Upper lobe of right lung (tissue), 1 donor: ENCODE results near the gene AGTRAP. TPM values are rescaled to one million over a fixed set of nuclear protein-coding genes. Genes with fewer than 3 reads are reported as not detected.

Source experiments
- ATAC-seq: fragments of 200-7000 bp; cut with Tn5 transposase; one replicate; pipeline ENCODE4 v1.9.1; 2020; ENCODE audit warnings: mild to moderate bottlenecking, moderate library complexity
- DNase-seq: peaks from one replicate; pipeline ENCODE4 v3.0.0-alpha.2; 2020
- H3K27ac ChIP-seq: fragments of 200-600 bp; one replicate; pipeline ENCODE4 v1.8.0; 2022
- H3K27me3 ChIP-seq: fragments of 200-600 bp; one replicate; pipeline ENCODE4 v1.8.0; 2022; ENCODE audit warnings: mild to moderate bottlenecking
- H3K36me3 ChIP-seq: fragments of 200-600 bp; one replicate; pipeline ENCODE4 v1.8.0; 2022
- H3K4me1 ChIP-seq: fragments of 200-600 bp; one replicate; pipeline ENCODE4 v1.8.0; 2022
- H3K4me3 ChIP-seq: fragments of 200-600 bp; one replicate; pipeline ENCODE4 v1.8.0; 2022; ENCODE audit warnings: mild to moderate bottlenecking
- H3K9me3 ChIP-seq: fragments of 200-600 bp; one replicate; pipeline ENCODE4 v1.8.0; 2022
- intact Hi-C: fragments of 100-400 bp; cut with DNase I; formaldehyde crosslinking; loops from one replicate; pipeline ENCODE4 v1.11.0; 2022
- total RNA-seq: library from RNA; stranded (reverse); fragmentation: NEBNext Ultra II Directional; extraction: Animal tissue kit (Norgen Biotek cat#: 25700); gene quantifications from one replicate; pipeline ENCODE4 v1.2.1, GENCODE V29; 2021
- TF ChIP-seq, protein P1 (sequence below): fragments of 200-600 bp; IDR thresholded peaks from one replicate; pipeline ENCODE4 v1.8.0; 2022; ENCODE audit warnings: antibody characterized with exemption
- donor health status: DM: no; HTN: yes; CAD: no; lungs with severe emphysema.

The AGTRAP gene
- total RNA-seq, 1 donor from 2014 or later: 57.0 TPM

DNA sequence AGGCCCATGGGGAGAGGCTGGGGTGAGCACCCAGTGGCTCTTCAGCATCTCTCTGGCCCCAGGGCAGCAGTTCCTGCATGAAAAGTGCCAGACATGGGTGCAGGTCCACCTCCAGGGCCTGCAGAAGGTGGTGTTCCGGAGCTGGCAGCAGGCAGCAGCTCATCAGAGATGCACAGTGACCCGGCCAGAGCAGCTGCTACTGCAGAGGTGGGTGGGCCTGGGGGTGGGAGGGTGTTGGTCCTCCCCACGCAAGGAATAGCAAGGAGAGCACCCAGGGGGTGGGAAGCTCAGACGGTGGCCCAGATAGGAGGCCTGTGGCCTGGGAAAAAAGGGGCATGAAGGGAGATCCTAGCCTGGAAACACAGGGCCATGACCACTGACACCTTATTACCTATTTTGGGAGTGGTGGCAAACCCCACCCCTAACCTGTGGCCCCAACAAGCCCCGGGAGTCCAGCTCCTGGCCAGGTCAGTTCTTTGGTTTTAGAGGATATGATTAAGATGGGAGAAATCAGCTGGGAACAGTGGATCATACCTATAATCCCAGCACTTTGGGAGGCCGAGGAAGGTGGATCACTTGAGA, 46.3 kb downstream of the AGTRAP start:
- Histone ChIP-seq H3K36me3 (no peaks in the 10 kb centered on the region), H3K27ac (no peak overlapping the region), H3K4me1 (peaks cover 28% of the 10 kb centered on the region), H3K27me3 (no peaks in the 10 kb centered on the region), H3K9me3 (no peaks in the 10 kb centered on the region), H3K4me3 (no peak overlapping the region)
- no peak for ATAC-seq
- TF ChIP-seq, protein P1, sequence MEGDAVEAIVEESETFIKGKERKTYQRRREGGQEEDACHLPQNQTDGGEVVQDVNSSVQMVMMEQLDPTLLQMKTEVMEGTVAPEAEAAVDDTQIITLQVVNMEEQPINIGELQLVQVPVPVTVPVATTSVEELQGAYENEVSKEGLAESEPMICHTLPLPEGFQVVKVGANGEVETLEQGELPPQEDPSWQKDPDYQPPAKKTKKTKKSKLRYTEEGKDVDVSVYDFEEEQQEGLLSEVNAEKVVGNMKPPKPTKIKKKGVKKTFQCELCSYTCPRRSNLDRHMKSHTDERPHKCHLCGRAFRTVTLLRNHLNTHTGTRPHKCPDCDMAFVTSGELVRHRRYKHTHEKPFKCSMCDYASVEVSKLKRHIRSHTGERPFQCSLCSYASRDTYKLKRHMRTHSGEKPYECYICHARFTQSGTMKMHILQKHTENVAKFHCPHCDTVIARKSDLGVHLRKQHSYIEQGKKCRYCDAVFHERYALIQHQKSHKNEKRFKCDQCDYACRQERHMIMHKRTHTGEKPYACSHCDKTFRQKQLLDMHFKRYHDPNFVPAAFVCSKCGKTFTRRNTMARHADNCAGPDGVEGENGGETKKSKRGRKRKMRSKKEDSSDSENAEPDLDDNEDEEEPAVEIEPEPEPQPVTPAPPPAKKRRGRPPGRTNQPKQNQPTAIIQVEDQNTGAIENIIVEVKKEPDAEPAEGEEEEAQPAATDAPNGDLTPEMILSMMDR: no peak
- DNase-seq: no peak
- intact Hi-C loops: no loop called here

DNA sequence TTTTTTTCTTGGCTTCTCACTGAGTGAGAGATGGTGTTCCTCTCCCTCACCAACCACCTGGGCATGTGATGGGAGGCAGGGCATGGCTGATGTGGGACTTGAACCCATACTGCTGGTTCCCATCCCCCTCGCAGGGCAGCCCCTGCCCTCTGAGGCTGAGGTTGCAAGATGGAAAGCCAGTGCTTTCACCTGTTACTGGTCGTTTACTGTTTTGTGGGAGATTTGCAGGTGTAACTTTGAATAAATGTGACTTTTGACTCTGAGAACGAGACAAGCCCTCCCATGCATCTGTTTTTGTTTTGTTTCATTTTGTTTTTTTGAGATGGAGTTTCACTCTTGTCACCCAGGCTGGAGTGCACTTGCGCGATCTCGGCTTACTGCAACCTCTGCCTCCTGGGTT, 47.6 kb downstream of the AGTRAP start:
- Histone ChIP-seq H3K9me3 (no peaks in the 10 kb centered on the region), H3K4me1 (peaks cover 40% of the 10 kb centered on the region), H3K4me3 (no peak overlapping the region), H3K36me3 (no peaks in the 10 kb centered on the region), H3K27ac (no peak overlapping the region), H3K27me3 (no peaks in the 10 kb centered on the region)
- intact Hi-C loops: no loop called here
- TF ChIP-seq, protein P1: no peak
- ATAC-seq (no peak), DNase-seq (no peak)

DNA sequence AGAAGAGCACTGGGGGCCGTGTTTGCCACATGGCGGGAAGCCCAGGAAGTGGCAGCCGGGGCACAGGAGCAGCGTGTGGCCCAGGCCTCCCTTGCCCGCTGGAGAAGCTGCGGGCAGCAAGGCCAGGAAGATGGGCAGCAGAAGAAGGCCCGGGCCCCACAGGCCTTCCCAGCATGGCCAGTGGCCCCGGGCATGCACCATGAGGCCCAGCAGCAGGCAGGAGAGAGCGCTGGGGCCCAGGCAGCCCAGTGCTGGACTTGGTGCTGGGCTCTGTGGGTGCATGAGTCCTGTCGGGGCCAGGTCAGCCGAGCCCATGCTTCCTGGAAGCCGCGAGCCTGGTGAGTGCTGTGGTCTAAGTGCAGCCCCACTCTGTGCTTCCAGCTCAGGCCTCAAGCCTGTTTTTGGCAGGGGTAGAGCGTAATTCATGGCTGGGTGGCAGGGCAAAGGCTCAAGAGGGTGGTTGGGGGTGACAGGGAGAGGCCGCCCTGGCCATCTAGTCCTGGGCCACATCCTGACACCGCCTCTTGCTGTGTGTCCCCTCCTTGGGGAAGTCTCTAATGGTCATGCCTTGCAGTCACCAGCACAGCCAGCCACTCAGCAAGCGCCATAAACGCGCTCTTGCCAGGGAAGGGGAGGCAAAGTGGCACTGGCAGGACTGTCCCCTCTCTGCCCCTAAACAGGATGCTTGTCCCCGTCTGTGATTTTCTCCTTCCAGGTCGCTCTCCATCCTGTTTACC, 48.5 kb downstream of the AGTRAP start:
- Histone ChIP-seq H3K4me3 (peak overlapping the region; percentile 35), H3K36me3 (no peaks in the 10 kb centered on the region), H3K27me3 (no peaks in the 10 kb centered on the region), H3K27ac (peak overlapping the region; percentile 63), H3K4me1 (peaks cover 49% of the 10 kb centered on the region), H3K9me3 (no peaks in the 10 kb centered on the region)
- intact Hi-C loops: no loop called here
- no peak for DNase-seq
- ATAC-seq: no peak
- TF ChIP-seq, protein P1: no peak

DNA sequence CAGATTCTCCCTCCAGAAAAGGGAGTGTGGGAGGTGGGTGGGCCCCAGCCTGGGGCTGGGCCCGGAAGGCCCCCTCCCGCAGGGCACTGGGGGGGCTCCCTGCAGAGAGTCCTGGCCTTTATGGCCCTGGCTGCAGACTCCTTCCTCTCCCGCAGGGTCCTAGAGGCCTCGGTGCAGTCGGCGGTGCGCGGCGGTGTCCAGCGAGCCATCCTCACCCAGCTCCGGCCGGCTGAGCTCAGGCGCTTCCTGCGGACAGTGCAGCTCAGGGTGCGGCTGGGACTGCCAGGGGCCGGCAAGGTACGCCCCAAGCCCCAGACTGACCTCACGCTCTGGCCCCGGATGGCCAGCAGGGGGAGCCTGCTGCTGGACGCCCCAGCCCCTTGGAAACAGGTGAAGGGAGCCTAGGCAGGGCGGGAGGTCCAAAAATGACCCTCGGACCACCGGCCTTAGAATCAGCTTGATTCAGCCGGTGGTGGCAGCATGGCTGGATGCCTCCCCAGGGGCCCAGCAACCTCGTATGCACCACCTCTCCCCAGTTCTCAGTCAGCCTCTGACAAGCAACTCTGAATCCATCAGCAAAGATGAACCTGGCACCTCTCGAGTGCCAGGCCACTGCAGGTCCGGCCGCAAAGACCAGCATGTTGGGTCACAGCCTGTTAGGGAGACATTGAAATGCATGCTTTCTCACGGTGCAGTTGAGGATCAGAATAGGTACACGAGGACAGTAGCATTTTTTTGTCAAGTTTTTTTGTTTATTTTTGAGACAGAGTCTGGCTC, 49.2 kb downstream of the AGTRAP start:
- no peaks in the 10 kb centered on the region for H3K27me3 ChIP-seq
- peaks cover 56% of the 10 kb centered on the region for H3K4me1 ChIP-seq
- peak overlapping the region; percentile 63 for H3K27ac ChIP-seq
- H3K9me3 ChIP-seq: no peaks in the 10 kb centered on the region
- H3K4me3 ChIP-seq: peak overlapping the region; percentile 35
- DNase-seq (peak; percentile 88), ATAC-seq (peak; percentile 75)
- H3K36me3 ChIP-seq: no peaks in the 10 kb centered on the region
- intact Hi-C loops: no loop called here
- TF ChIP-seq, protein P1: peak; percentile 88

DNA sequence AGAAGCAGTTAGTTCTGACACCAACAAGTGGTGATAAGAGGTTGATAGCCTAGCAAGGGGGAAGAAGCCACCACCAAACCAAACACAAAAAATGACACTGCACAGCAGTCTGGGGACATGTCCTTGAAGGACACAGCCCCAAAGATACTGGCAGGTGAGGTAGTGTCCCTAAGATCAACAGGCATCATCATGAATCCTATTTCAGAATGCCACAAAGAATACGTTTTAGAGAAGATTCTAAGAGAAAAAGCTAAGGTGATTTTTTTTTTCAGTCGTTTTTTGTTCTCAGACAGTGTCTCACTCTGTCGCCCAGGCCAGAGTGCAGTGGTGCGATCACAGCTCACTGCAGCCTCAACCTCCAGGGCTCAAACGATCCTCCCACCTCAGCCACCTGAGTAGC, 50.2 kb downstream of the AGTRAP start:
- Histone ChIP-seq H3K27ac (no peak overlapping the region), H3K36me3 (no peaks in the 10 kb centered on the region), H3K4me3 (no peak overlapping the region), H3K9me3 (no peaks in the 10 kb centered on the region), H3K27me3 (no peaks in the 10 kb centered on the region), H3K4me1 (peaks cover 66% of the 10 kb centered on the region)
- TF ChIP-seq, protein P1: no peak
- ATAC-seq: no peak
- no peak for DNase-seq
- intact Hi-C loops: no loop called here
